Activated CD8-positive, alpha-beta memory T cell treated with anti-CD3 and anti-CD28 coated beads for 36 hours (primary cell): ENCODE data around the gene CHN2. TPM values are rescaled to one million over a fixed set of nuclear protein-coding genes. Genes with fewer than 3 reads are reported as not detected.

Experiments
- CTCF ChIA-PET: fragments of 350-600 bp; sonication (Branson Sonifier 250); formaldehyde crosslinking; loops from one replicate; lab custom pipeline; 2021; ENCODE audit warnings: antibody characterized with exemption; lab: Charles Lee
- POLR2A ChIA-PET: fragments of 350-600 bp; sonication (Branson Sonifier 250); formaldehyde crosslinking; loops from one replicate; lab custom pipeline; 2021; ENCODE audit warnings: antibody characterized with exemption; lab: Charles Lee
- total RNA-seq, 2 experiments: library from RNA; stranded (reverse); gene quantifications; one replicate each; pipeline ENCODE4 v1.2.3, GENCODE V29; 2021

CHN2 gene
- total RNA-seq, result 1 to 10 TPM; 4.8 to 6.1 TPM

DNA sequence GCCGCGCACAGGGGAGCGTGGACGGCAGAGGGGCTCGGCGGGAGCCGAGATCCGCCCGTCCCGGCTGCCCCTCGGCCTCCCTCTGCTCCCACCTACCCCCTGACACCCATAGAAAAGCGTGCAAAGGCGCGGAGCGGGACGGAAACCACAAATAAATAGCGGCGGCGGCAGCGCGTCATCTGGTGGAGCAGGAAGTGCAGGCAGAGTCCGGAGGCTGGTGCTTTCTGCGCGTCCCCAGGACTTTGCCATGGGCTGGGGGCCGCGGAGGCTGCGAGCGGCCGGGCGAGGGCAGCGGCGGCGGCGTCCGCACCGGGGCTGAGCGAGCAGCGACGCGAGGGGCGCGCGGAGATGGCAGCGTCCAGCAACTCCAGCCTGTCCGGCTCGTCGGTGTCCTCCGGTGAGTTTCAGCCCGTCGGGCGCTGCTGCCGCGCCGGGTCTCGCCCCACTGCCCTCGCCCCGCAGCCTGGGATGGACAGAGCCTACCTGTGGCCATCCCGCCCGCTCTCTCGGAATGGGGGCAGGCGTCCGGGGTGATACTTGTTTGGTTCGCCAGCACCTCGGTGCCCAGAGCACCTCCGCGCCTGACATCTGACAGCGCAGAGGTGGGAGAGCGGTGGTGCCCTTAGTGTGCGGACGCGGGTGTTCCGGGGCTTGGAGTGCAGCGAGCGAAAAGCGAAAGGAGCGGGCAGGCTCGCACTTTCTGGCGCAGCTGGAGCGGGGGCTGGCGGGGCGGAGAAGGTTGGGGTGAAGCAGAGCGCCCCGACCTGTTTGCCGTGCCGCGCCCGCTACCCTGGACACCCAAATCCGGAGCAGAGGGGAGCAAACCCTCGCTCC lies at the start of gene CHN2:
CHN2 (plus strand) TSS at position 182 of the 834 bp plus-strand sequence.
- ChIA-PET CTCF (interaction anchor here (0.7 to 1.4 kb wide), 4 partner anchors 48 to 1940 kb away, joined by 3 read pairs; no protein-coding TSS in a partner anchor), POLR2A (interaction anchor here (0.6 kb wide), 1 partner anchor 90 kb away, joined by 3 read pairs; no protein-coding TSS in a partner anchor)

DNA sequence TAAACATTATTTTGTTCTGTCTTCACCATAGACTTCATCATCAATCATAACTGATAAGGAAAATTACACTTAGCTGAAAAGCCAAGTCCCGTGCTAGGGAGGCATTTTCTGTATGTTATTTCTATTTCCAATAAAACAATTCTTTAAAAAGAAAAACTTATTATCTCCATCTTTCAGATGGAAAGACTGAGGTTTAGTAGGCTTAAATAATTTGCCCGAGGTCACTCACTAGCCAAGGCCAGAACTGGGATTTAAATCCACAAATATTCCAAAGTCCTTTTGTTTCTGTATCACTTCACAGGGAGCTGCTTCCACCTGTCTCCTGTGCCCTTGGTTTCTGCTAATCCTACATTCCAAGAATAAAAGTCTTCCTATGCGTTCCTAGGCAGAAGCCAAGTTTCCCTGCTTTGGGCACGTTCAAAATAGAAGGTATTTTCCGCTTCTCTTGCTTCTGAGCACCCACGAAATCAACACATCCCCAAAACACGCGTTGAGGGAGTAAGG lies 49.0 kb upstream of the CHN2 start:
- ChIA-PET CTCF (no interaction called here), POLR2A (no interaction called here)

DNA sequence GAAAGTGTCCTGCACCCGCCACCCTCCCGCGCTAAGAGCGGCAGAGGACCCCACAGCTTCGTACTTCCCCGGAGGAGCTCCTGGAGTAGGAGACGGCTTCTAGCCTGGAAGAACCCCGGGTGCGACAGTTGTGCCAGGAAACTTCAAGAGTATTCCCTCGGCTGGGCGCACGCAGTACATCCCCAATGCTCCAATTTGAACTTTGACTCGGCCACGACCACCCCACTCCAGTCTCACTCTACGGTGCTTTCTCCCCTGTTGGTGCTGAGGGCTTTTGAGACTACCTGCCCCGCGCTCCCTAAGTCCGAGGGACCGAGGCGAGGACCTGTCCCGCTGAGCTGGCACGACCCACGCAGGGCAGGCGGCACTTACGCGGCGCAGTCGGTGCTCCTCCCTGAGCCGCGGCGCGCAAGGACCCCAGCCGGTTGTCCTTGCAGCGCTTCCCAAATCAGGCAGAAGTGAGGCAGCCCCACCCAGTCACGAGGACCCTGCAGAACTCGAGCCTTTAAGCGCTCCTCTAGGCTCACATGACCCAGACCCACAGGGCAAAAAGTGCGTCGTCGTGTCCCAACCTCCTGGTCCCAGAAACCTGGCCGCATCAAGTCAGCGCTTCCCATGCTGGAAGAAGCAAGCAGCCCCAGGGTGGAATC lies 48.4 kb upstream of the CHN2 start, which contains the start of gene CPVL:
CPVL (minus strand) TSS at position 481 of the 650 bp plus-strand sequence. CDS start 25,476 bp downstream, outside the sequence.
- ChIA-PET POLR2A (no interaction called here), CTCF (no interaction called here)

DNA sequence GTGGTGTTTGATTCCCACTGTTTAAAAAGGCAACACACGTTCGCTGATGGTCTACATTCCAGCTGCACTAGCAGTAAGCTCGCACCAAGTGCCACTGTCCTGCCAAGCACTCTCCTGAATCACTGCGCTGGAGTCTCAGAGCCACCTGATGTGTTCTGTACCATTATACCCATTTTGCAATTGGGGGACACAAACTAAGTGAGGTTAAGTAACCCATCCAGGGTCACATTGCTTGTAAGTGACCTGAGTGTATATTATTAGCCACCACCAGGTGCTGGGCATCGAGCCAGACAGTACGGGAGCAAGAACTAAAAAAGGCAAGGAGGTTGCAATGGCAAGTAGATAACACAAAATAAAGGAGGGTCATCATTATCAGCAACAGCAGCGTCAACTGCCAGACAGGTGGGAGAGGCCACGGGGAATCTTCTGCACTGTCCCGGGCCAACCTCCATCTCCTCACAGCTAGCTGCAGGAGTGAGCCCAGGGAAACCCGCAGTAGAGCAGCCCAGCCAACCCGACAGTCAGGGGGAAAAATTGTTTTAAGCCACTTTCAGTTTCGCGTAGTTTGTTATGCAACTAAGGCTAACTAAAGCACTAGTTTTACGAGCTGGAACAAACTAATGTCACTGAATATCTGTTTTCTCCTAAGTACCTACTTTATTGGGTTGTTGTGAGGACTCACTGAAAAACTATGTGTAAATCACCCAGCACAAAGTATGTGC lies 47.5 kb upstream of the CHN2 start:
- ChIA-PET POLR2A (no interaction called here), CTCF (no interaction called here)

DNA sequence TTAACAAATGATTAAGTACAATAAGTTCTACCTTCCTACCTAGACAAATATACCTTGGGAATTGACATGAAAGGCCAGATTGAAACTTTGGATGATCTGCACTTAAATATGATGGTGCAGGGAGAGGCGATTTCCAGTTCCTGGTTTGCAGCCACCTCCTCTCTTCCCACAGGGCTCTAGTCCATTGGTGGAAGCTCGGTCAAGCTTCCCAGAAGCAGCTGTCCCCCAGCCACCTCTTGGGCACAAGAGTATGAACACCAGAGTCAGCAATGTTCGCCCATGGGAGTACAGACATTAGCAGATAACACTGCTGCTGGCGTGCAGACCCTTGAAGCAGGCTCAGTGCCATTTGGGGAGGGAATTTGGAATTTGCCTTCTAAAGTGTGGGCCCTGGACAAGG lies 46.8 kb upstream of the CHN2 start:
- POLR2A ChIA-PET, result no interaction called here
- CTCF ChIA-PET, result no interaction called here

DNA sequence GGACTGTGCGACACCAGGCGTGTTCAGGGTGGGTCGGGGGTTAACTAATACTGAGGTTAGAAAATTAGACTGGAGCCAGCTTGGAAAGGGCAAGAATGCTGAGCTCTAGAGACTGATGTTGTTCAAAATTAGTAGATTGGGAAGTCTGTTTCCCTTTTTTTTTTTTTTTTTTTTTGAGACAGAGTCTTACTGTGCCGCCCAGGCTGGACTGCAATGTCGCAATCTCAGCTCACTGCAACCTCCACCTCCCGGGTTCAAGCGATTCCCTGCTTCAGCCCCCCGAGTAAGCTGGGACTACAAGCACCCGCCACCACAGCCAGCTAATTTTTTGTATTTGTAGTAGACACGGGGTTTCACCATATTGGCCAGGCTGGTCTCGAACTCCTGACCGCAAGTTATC lies 45.5 kb upstream of the CHN2 start:
- CTCF ChIA-PET, result interaction anchor here (0.6 kb wide), 1 partner anchor 206 kb away, joined by 3 read pairs; no protein-coding TSS in a partner anchor
- POLR2A ChIA-PET, result interaction anchor here (0.7 kb wide), 1 partner anchor 196 kb away, joined by 6 read pairs; no protein-coding TSS in a partner anchor

DNA sequence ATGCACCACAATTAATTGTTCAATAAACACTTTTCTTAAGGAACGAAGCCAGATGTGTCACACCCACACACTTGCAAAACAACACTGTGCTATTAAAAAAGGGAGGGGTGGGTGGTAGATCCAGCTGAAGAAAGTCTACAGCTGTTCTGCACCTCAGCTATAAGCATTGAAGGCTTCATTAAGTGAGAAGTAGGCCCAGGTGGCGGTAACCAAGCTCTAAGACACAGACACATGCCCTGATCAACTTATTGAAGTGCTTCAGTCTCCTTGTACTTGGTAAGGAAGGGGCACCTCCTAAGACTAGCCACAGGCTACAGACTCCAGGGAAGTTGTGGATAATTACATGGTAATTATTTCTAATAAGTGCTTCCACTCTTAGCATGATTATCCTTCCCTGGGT lies 43.7 kb upstream of the CHN2 start:
- ChIA-PET CTCF (no interaction called here), POLR2A (no interaction called here)

DNA sequence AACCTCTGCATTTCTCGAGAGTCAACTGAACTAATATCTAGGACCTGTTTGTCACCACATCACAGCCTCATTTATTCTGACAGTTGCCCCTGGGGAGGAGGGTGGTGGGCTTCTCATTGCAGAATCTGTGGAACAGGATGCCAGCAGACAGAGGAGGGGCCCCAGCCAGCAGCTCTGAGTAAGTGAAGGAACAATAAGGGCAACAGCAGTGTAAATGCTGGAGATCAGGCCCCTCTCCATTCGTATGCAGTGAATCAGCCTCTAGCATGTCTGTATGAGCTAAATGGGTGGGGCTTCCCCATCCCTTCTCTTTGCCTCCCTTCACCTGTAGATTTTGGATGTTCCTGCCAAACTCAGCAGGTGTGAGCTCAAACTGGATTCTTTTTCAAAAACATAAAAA lies 40.5 kb upstream of the CHN2 start:
- CTCF ChIA-PET, result no interaction called here
- POLR2A ChIA-PET, result no interaction called here

DNA sequence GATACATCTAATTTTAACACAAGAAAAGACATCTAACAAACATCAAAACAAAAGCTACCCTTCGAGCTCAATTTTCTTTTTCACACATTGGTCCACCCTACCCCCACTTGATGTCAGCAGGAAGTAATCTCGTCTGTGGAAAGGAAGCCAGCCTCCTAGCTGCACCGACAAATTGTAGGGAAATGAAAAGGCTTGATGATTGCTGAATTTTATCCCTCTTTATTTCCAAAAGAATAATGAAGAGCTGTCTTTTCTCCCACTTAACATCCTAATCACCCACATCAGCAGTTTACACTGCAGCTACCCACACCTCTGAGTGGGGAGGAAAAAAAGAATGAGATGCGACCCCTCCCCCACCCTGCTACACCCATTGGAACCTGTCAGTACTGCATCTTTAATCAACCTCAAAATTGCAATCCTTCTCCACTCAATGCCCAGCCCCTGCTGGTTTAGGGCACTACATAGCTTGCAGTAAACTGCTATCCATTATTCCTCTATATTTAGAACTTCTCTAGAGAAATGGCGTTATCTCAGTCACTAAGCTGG lies 37.6 kb upstream of the CHN2 start:
- ChIA-PET POLR2A (no interaction called here), CTCF (no interaction called here)

DNA sequence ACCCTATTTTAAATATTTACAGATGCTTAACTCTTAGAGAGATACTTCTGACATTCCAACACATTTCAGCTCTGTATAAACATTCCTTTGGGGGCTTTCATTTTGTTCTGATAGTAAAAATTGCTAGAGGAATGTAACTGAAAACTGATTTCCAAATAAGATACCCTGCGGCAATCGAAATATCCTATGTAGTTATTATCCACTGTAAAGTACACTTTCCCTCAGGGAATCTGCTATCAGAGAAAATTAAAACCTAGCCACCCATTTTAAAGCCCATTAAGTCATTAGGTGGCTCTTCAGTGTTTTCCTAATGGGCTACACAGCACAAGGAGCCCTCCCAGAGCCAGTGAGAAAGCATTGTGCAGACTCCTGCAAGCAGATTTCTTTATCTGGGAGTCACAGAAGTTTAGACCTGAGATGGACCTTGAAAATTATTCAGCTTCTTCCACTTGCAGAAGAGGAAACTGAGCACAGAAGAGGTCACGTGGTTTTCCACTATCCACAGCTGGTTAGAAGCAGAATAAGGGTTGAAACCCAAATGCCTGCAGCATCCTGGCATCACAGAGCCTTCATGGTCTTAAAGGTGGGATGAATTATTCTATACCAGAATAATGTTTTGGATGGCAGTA lies 35.7 kb upstream of the CHN2 start:
- ChIA-PET POLR2A (no interaction called here), CTCF (no interaction called here)

DNA sequence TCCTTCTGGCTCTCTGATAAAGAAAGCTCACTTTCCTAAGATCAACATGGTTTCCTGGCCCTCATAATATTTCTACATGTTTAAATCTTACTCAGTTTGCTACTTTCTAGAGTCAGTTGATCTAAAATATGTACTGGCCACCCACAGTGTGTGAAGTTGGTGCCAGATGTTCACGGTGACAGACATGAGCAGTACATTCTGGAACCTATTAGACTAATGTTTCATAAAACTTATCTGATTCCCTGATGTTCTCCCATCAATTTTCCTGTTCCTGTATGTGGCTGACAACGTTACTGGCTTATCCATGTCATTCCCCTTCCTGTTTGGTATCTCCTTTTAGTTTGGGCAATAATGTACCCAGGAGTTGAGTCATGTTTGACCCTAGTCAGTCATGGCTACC lies 34.5 kb upstream of the CHN2 start:
- ChIA-PET POLR2A (no interaction called here), CTCF (no interaction called here)

DNA sequence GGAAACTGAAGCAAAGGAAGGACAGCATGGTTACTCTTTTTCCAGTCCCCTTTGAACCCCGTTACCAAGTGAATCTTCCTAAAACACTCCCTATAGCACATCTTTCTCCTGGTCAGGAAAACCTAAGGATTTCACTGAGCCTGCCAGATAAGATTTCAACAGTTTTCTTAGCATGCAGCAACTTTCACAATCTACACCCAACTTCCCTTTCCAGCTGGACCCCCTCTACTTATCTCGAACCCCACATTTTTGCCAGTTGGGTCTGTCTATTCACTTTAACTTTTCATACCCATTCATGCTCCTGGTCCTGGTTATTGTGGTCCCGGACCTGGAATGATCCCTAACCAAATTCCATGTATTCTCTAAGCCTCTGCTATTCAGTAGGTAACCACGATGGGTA lies 33.3 kb upstream of the CHN2 start:
- POLR2A ChIA-PET, result no interaction called here

DNA sequence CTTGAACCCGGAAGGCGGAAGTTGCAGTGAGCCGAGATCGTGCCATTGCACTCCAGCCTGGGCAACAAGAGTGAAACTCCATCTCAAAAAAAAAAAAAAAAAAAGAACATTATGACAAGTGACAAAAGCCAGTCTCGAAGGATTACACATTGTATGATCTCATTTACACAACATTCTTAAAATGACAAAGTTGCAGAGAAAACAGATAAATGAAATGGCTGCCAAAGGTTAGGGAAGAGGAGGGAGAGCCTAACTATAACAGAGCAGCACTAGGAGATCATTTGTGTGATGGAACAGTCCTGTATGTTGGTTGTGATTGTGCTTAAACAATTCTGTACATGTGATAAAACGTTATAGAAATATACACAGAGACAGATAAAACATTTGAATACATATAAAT lies 32.0 kb upstream of the CHN2 start:
- POLR2A ChIA-PET, result no interaction called here
- CTCF ChIA-PET, result no interaction called here

More for the DNA sequence above, 33.3 kb upstream of the CHN2 start:
- CTCF ChIA-PET, result no interaction called here

DNA sequence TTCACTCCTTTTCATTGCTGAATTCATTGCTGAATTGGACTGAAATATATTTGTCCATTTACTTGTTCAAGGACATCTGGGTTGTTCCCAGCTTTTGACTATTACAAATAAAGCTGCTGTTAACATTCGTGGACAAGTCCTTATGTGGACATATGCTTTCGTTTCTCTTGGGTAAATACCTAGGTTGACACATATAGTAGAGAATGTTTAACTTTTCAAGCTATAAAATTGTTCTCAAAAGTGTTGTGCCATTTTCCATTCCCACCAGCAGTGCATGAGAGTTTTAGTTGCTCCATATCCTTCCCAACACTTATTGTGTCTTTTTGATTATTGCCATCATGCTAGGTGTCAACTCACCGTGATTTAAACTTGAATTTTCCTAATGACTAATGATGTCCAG lies 30.7 kb upstream of the CHN2 start:
- CTCF ChIA-PET, result no interaction called here
- POLR2A ChIA-PET, result no interaction called here

DNA sequence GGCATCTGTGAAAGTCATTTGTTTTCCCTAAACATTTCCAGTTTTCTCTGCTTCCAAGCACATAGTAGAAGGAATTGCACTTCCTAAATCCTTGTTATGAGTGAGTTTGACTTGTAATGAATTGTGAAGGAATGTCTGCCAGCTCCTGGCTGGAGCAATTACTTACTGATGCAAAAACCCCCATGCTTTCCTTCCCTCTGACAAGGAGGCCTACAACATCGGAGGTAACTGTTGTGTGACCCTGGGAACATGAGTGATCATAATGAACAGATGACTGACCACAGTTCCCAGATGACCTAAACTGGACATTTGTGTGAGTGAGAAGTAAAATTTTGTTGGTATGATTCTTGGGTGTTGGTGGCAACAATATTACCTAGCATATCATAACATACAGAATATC lies 26.9 kb upstream of the CHN2 start:
- ChIA-PET CTCF (no interaction called here), POLR2A (no interaction called here)

DNA sequence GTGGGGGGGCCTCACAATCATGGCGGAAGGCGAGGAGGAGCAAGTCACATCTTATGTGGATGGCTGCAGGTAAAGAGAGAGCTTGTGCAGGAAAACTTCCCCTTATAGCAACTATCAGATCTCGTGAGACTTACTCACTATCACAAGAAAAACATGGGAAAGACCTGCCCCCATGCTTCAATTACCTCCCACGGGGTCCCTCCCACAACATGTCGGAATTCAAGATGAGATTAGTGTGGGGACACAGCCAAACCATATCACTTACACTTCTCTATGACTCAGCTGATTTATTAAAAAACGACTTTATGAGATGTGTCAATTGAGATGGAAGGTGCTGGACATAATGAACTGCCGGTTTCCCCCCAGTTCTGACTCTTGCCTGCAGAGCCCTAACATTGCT lies 23.8 kb upstream of the CHN2 start:
- ChIA-PET POLR2A (no interaction called here), CTCF (no interaction called here)

DNA sequence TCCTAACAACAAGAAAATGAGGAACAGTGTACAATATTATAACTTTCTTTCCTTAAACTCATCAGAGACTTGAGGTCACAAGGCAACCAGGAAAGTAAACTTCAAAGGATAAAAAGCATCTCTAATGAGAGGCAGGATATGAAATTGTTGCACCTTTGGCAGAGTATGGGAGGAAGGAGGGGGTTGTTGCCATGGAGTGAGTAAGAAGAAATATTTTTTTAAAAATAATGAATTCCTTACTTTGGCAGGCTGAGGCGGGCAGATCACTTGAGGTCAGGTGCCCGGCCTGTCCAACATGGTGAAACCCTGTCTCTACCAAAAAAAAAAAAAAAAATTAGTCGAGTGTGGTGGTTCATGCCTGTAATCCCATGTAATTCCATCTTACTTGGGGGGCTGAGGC lies 21.1 kb upstream of the CHN2 start:
- ChIA-PET CTCF (interaction anchor here (1.2 kb wide), 1 partner anchor 16 kb away, joined by 4 read pairs; no protein-coding TSS in a partner anchor), POLR2A (no interaction called here)

DNA sequence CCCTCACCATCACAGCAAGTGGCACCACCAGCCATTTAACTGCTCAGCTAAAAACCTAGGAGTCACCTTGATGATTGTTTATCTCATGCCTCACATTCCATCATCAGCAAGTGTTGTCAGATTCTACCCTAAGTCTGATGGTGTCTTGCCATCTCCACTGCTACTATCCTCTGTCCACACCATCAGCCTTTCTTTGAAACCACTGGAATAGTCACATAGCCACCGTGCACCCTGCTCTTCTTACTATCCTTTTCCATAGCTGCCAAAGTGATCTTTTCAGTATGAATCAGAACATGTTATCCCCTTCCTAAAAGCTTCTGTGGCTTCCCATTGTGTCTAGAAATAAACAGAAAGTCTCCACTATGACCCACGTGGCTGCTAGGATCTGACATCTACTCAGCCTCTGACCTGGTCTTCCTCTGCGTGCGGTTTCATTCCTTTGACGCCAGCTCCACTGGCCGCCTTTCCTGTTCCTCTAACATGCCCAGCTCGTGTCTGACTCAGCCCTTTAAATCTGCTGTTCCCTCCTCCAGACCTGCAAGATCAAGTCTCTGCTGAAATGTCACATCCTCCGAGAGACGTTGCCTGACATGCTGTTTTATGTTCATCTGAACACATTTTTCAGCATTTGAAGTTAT lies 16.5 kb upstream of the CHN2 start:
- POLR2A ChIA-PET, result no interaction called here

More for the DNA sequence above, 16.5 kb upstream of the CHN2 start:
- CTCF ChIA-PET, result interaction anchor here (0.6 to 1.7 kb wide), 3 partner anchors 12 to 72 kb away, joined by 3 to 5 read pairs (median 5); no protein-coding TSS in a partner anchor
